Esophagus squamous epithelium (tissue), 4 donors: ENCODE data around the gene PNPO.

ENCODE experiments used
- CTCF ChIP-seq, 6 experiments: fragments of 450-650 bp in 4 of 6; fragments of 200-600 bp in 2 of 6; sonication (generic) in 2 of 6; IDR thresholded peaks; one replicate each; pipeline ENCODE4 v1.5.1; 2016 to 2019; ENCODE audit warnings: antibody characterized with exemption in 6 of 6, mild to moderate bottlenecking in 4 of 6, moderate library complexity in 4 of 6
- POLR2A ChIP-seq, 4 donors: fragments of 450-650 bp; IDR thresholded peaks; one replicate each; pipeline ENCODE4 v1.6.1; 2017; ENCODE audit warnings: antibody characterized with exemption in 4 of 4, mild to moderate bottlenecking in 4 of 4, moderate library complexity in 3 of 4

GRCh38 chr17:47902039-47902744 lies 39.2 kb upstream of the PNPO start:
- TF ChIP-seq CTCF (IDR thresholded peaks at IDR 0.05) (no peak), POLR2A (IDR thresholded peaks at IDR 0.05) (no peak)
